ENCODE measurements around the gene HBP1. TPM values are rescaled to one million over a fixed set of nuclear protein-coding genes. Genes with fewer than 3 reads are reported as not detected.
"Not testable (repeated sequence)": the region's sequence is repeated elsewhere in the genome, so short reads cannot be mapped to it uniquely, and the experiment has no call there.

HBP1 gene
- total RNA-seq, 1 experiment from 2014 or later, result 123 TPM

- in situ Hi-C loops (cut with HindIII; ENCODE audit: low pct_unique_long_range_greater_than_20kb, low sequenced_read_pairs), result no loop called here
- DNase-seq (ENCODE audit: low read depth, low spot score), result no peak
Measured at GRCh38 chr7:107236862-107237261, 68.1 kb downstream of the HBP1 start.

GRCh38 chr7:107237451-107237850, 68.6 kb downstream of the HBP1 start:
- no peak for DNase-seq (ENCODE audit: low read depth, low spot score)
- in situ Hi-C loops (cut with HindIII; ENCODE audit: low pct_unique_long_range_greater_than_20kb, low sequenced_read_pairs), result no loop called here

GRCh38 chr7:107242267-107242666, 73.5 kb downstream of the HBP1 start:
- DNase-seq (ENCODE audit: low read depth, low spot score), result no peak
- in situ Hi-C loops (cut with HindIII; ENCODE audit: low pct_unique_long_range_greater_than_20kb, low sequenced_read_pairs), result no loop called here

- no peak for DNase-seq (ENCODE audit: low read depth, low spot score)
- in situ Hi-C loops (cut with HindIII; ENCODE audit: low pct_unique_long_range_greater_than_20kb, low sequenced_read_pairs), result no loop called here
Measured at GRCh38 chr7:107244613-107245012, 75.8 kb downstream of the HBP1 start.

GRCh38 chr7:107246836-107247235, 78.0 kb downstream of the HBP1 start:
- in situ Hi-C loops (cut with HindIII; ENCODE audit: low pct_unique_long_range_greater_than_20kb, low sequenced_read_pairs); DNase-seq (ENCODE audit: low read depth, low spot score): not testable (repeated sequence)

GRCh38 chr7:107248551-107249316, 79.9 kb downstream of the HBP1 start:
- no peak for DNase-seq (ENCODE audit: low read depth, low spot score)
- in situ Hi-C loops (cut with HindIII; ENCODE audit: low pct_unique_long_range_greater_than_20kb, low sequenced_read_pairs), result no loop called here

- in situ Hi-C loops (cut with HindIII; ENCODE audit: low pct_unique_long_range_greater_than_20kb, low sequenced_read_pairs), result no loop called here
Measured at GRCh38 chr7:107251963-107252362, 83.2 kb downstream of the HBP1 start.

More at GRCh38 chr7:107251963-107252362, 83.2 kb downstream of the HBP1 start:
- DNase-seq (ENCODE audit: low read depth, low spot score), result no peak

Other genes with a start within 250 kb of the HBP1 start
- gene PRKAR2B, start 124.3 kb upstream of the HBP1 start, total RNA-seq (2014; rRNA removed; shearing (Covaris generic)), result 23.1 and 24.8 TPM in 2 replicates

All from SK-MEL-5 (cell line).